Measurements from ENCODE around the gene SLC12A2.

- TF ChIP-seq CTCF (optimal IDR thresholded peaks at IDR 0.05 in 1 of 3, IDR thresholded peaks at IDR 0.05 in 1 of 3, conservative IDR thresholded peaks at IDR 0.05 in 1 of 3; ENCODE audit: extremely low read depth in 1 of 3, insufficient read depth in 2 of 3, low read length in 3 of 3) (no peak), EZH2 (IDR thresholded peaks at IDR 0.05; ENCODE audit: low read length) (no peak)
Measured at GRCh38 chr5:128158342-128158741, 74.8 kb downstream of the SLC12A2 start.

Data from keratinocyte (primary cell).